WTC11 (cell line): ENCODE measurements around the gene SDK2. TPM values are rescaled to one million over a fixed set of nuclear protein-coding genes. Genes with fewer than 3 reads are reported as not detected.

ENCODE experiments used
- ATAC-seq: fragments of 200-7000 bp; cut with Tn5 transposase; 2 replicates; pipeline ENCODE4 v1.10.0; 2021; ENCODE audit warnings: mild to moderate bottlenecking, moderate library complexity
- CTCF ChIA-PET: fragments of 300-600 bp; sonication (Branson Sonifier 250); formaldehyde crosslinking; loops from one replicate; lab custom pipeline; 2021; ENCODE audit warnings: antibody characterized with exemption; lab: Charles Lee
- POLR2A ChIA-PET: fragments of 350-600 bp; sonication (Branson Sonifier 250); formaldehyde crosslinking; loops from one replicate; lab custom pipeline; 2021; ENCODE audit warnings: antibody characterized with exemption; lab: Charles Lee
- DNase-seq: peaks from one replicate; pipeline ENCODE4 v3.0.0; 2021; ENCODE audit warnings: low spot score
- H3K27ac Mint-ChIP-seq: 2 replicates; pipeline ENCODE4 v1.8.0; 2021; ENCODE audit warnings: mixed read lengths
- H3K27me3 Mint-ChIP-seq: 2 replicates; pipeline ENCODE4 v1.8.0; 2021; ENCODE audit warnings: low read depth, mild to moderate bottlenecking, moderate library complexity, mixed read lengths
- H3K36me3 Mint-ChIP-seq: 2 replicates; pipeline ENCODE4 v1.8.0; 2021; ENCODE audit warnings: mixed read lengths
- H3K4me1 Mint-ChIP-seq: 2 replicates; pipeline ENCODE4 v1.8.0; 2022; ENCODE audit warnings: mixed read lengths
- H3K4me3 Mint-ChIP-seq: 2 replicates; pipeline ENCODE4 v1.8.0; 2021; ENCODE audit warnings: mild to moderate bottlenecking, moderate library complexity, mixed read lengths
- H3K9me3 Mint-ChIP-seq: 2 replicates; pipeline ENCODE4 v1.8.0; 2021; ENCODE audit warnings: mixed read lengths
- ATF2 ChIP-seq: sonication (generic); formaldehyde crosslinking; IDR thresholded peaks from 2 replicates; pipeline ENCODE4 v1.8.1; 2022; ENCODE audit warnings: low read depth, missing genetic modification reagents, borderline replicate concordance
- ETV6 ChIP-seq: sonication (generic); formaldehyde crosslinking; IDR thresholded peaks from 2 replicates; pipeline ENCODE4 v1.8.1; 2022; ENCODE audit warnings: mild to moderate bottlenecking, missing genetic modification reagents
- GABPB1 ChIP-seq: sonication (generic); formaldehyde crosslinking; IDR thresholded peaks from 2 replicates; pipeline ENCODE4 v1.8.1; 2023; ENCODE audit warnings: mild to moderate bottlenecking, missing genetic modification reagents
- GRHL2 ChIP-seq: fragments of 250-450 bp; sonication (Bioruptor Pico); IDR thresholded peaks from 2 replicates; pipeline ENCODE4 v1.8.0; 2022; ENCODE audit warnings: mild to moderate bottlenecking, moderate library complexity; ENCODE audit not compliant: insufficient replicate concordance, severe bottlenecking
- JAZF1 ChIP-seq: fragments of 250-450 bp; sonication (Bioruptor Pico); IDR thresholded peaks from 2 replicates; pipeline ENCODE4 v1.9.0; 2021; ENCODE audit warnings: moderate library complexity, mild to moderate bottlenecking, inconsistent platforms
- JUN ChIP-seq: sonication (generic); formaldehyde crosslinking; IDR thresholded peaks from 2 replicates; pipeline ENCODE4 v1.8.0; 2023; ENCODE audit warnings: mild to moderate bottlenecking, missing genetic modification reagents
- PRDM15 ChIP-seq: sonication (generic); formaldehyde crosslinking; IDR thresholded peaks from 2 replicates; pipeline ENCODE4 v1.8.0; 2022; ENCODE audit warnings: missing genetic modification reagents
- RORB ChIP-seq: fragments of 250-450 bp; sonication (Bioruptor Pico); IDR thresholded peaks from 2 replicates; pipeline ENCODE4 v1.9.0; 2021; ENCODE audit warnings: mild to moderate bottlenecking
- ZMAT4 ChIP-seq: fragments of 250-450 bp; sonication (Bioruptor Pico); IDR thresholded peaks from 2 replicates; pipeline ENCODE4 v1.9.0; 2021; ENCODE audit warnings: mild to moderate bottlenecking
- ZNF423 ChIP-seq: fragments of 250-450 bp; sonication (Bioruptor Pico); IDR thresholded peaks from 2 replicates; pipeline ENCODE4 v2.1.2; 2022; ENCODE audit warnings: mild to moderate bottlenecking, moderate library complexity
- ZNF532 ChIP-seq: fragments of 250-450 bp; sonication (Bioruptor Pico); IDR thresholded peaks from 2 replicates; pipeline ENCODE4 v1.9.0; 2021; ENCODE audit warnings: mild to moderate bottlenecking, borderline replicate concordance
- total RNA-seq: library from RNA; stranded (reverse); gene quantifications from 3 replicates; pipeline ENCODE4 v1.2.3, GENCODE V29; 2021
- TF ChIP-seq, protein P1 (sequence below): sonication (generic); formaldehyde crosslinking; IDR thresholded peaks from 2 replicates; pipeline ENCODE4 v1.8.1; 2023; ENCODE audit warnings: mild to moderate bottlenecking, missing genetic modification reagents
- TF ChIP-seq, protein P2 (sequence below): sonication (generic); formaldehyde crosslinking; IDR thresholded peaks from 2 replicates; pipeline ENCODE4 v1.8.0; 2023; ENCODE audit warnings: mild to moderate bottlenecking, missing genetic modification reagents
- TF ChIP-seq, protein P3 (sequence below): sonication (generic); formaldehyde crosslinking; IDR thresholded peaks from 2 replicates; pipeline ENCODE4 v1.8.0; 2022; ENCODE audit warnings: mild to moderate bottlenecking, missing genetic modification reagents

Gene SDK2
- total RNA-seq, 1 experiment from 2014 or later = 14.8 TPM

GRCh38 chr17:73459980-73460379, 184.3 kb downstream of the SDK2 start (continued):
- TF ChIP-seq PRDM15 (CRISPR knock-in tag) = no peak
- no peak for TF ChIP-seq GRHL2 (CRISPR knock-in tag)
- no peak for TF ChIP-seq RORB (CRISPR knock-in tag)
- TF ChIP-seq, protein P1, sequence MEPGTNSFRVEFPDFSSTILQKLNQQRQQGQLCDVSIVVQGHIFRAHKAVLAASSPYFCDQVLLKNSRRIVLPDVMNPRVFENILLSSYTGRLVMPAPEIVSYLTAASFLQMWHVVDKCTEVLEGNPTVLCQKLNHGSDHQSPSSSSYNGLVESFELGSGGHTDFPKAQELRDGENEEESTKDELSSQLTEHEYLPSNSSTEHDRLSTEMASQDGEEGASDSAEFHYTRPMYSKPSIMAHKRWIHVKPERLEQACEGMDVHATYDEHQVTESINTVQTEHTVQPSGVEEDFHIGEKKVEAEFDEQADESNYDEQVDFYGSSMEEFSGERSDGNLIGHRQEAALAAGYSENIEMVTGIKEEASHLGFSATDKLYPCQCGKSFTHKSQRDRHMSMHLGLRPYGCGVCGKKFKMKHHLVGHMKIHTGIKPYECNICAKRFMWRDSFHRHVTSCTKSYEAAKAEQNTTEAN (CRISPR knock-in tag) = no peak
- no peak for TF ChIP-seq ZNF532 (CRISPR knock-in tag)
- no peak for TF ChIP-seq ETV6 (CRISPR knock-in tag)

GRCh38 chr17:73455767-73456166, 188.5 kb downstream of the SDK2 start:
- Mint-ChIP-seq H3K4me1 (no peaks in the 10 kb centered on the region), H3K27ac (no peak overlapping the region), H3K36me3 (peaks cover 18% of the 10 kb centered on the region), H3K9me3 (peaks cover 17% of the 10 kb centered on the region), H3K4me3 (no peak overlapping the region), H3K27me3 (no peaks in the 10 kb centered on the region)
- TF ChIP-seq RORB (CRISPR knock-in tag) (no peak), ZMAT4 (no peak), ATF2 (no peak), JAZF1 (CRISPR knock-in tag) (no peak), JUN (CRISPR knock-in tag) (no peak), ZNF423 (CRISPR knock-in tag) (no peak), GABPB1 (no peak)
- TF ChIP-seq, protein P2, sequence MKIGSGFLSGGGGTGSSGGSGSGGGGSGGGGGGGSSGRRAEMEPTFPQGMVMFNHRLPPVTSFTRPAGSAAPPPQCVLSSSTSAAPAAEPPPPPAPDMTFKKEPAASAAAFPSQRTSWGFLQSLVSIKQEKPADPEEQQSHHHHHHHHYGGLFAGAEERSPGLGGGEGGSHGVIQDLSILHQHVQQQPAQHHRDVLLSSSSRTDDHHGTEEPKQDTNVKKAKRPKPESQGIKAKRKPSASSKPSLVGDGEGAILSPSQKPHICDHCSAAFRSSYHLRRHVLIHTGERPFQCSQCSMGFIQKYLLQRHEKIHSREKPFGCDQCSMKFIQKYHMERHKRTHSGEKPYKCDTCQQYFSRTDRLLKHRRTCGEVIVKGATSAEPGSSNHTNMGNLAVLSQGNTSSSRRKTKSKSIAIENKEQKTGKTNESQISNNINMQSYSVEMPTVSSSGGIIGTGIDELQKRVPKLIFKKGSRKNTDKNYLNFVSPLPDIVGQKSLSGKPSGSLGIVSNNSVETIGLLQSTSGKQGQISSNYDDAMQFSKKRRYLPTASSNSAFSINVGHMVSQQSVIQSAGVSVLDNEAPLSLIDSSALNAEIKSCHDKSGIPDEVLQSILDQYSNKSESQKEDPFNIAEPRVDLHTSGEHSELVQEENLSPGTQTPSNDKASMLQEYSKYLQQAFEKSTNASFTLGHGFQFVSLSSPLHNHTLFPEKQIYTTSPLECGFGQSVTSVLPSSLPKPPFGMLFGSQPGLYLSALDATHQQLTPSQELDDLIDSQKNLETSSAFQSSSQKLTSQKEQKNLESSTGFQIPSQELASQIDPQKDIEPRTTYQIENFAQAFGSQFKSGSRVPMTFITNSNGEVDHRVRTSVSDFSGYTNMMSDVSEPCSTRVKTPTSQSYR (CRISPR knock-in tag) = no peak
- TF ChIP-seq, protein P3, sequence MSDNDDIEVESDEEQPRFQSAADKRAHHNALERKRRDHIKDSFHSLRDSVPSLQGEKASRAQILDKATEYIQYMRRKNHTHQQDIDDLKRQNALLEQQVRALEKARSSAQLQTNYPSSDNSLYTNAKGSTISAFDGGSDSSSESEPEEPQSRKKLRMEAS (CRISPR knock-in tag) = no peak
- POLR2A ChIA-PET = interaction anchor here (0.5 kb wide), 1 partner anchor 14 kb away, joined by 3 read pairs; no protein-coding TSS in a partner anchor
- CTCF ChIA-PET = interaction anchor here (1.2 kb wide), 1 partner anchor 23 kb away, joined by 4 read pairs; no protein-coding TSS in a partner anchor
- DNase-seq = no peak
- ATAC-seq = no peak
